Hindlimb muscle (tissue), 1 donor: ENCODE data around the gene DGKG. TPM values are rescaled to one million over a fixed set of nuclear protein-coding genes. Genes with fewer than 3 reads are reported as not detected.

Experiments
- DNase-seq: peaks from one replicate; pipeline ENCODE4 v3.0.0-alpha.2; 2013
- polyA plus RNA-seq: library from polyadenylated mRNA; unstranded; fragments of 120-200 nt; gene quantifications from one replicate; pipeline ENCODE4 v1.2.1, GENCODE V29; 2013; ENCODE audit not compliant: insufficient read length

DGKG gene
- polyA plus RNA-seq, 1 donor = 0.89 TPM

DNA sequence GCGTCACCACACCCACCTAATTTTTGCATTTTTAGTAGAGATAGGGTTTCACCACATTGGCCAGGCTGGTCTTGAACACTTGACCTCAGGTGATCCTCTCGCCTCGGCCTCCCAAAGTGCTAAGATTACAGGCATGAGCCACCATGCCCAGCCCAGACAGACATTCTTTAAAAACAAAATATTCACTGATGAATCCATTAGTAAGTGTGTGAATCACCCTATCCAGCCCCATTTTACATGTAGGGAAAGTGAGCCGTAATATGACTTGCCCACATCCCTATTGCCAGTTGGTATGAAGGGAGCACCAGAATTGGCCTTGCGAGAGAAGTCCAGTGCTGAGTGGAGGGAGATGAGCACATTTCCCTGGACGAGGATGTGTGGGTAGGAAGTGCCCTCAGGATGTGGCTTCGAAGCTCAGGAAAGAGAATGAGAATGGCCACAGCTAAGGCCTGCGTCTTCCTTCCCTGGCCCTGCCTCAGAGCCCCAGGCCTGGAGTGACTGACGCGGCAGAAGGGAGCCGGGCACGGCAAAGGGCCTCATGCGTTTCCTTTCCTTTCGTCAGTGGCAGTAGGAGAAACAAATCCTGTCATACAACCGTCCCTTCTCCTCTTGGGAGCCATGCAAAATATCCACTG is 224.9 kb downstream of the DGKG start:
- DNase-seq = no peak

DNA sequence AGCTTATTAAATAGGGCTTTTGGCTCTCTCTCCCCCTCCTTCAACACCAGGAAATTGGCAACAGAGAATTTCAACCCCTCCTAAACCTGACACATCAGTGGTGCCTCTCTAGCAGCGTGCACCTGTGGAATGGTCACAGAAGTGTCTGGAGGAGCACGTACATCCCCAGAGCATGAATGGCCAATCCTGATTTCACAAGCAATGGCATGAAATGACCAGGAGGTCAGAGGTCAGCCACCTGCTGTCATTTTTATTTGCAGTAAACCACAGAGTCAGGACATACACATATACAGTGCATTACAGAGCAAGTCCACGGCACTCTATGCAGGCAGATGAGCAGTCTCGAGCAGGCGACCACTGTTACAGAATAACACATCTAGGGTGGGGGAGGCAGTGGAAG is 228.1 kb downstream of the DGKG start:
- DNase-seq = no peak

DNA sequence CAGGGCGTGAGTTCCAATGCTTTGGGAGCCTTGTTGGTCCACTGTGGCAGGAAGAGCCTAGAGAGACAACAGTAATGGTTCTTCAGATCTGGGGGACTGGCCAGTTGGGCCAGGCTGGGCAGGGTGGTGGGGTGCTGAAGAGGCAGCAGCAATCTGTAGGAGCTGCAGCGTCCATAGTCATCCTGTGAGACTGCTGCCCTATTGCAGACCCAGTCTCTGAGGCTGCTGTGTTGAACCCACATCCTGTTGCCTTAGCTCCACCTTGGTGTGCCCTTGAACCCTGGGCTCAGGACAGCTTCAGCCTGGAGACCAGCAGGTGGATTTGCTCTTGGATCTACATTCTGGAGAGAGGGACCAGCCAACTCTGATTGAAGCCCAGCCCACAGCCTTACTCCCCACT is 229.5 kb downstream of the DGKG start:
- no peak for DNase-seq

DNA sequence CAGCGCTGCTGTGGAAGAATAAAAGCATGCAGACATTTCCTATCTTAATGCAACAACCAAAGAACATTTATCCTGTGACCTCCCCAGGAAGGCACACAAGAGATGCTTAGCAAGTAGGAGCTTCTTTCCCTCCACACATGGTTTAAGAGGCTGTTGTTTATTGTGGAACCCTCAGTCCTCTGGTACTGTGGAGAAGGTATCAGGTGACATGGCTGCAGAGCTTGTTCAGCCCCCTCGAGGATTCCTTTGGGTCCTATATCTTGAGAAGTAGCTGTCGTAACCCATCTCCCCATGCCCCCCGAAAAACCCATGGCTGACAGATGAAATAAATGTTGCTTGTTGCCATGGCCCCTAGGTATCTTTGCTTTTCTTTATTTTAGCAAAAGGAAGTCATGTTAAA is 232.8 kb downstream of the DGKG start:
- no peak for DNase-seq

DNA sequence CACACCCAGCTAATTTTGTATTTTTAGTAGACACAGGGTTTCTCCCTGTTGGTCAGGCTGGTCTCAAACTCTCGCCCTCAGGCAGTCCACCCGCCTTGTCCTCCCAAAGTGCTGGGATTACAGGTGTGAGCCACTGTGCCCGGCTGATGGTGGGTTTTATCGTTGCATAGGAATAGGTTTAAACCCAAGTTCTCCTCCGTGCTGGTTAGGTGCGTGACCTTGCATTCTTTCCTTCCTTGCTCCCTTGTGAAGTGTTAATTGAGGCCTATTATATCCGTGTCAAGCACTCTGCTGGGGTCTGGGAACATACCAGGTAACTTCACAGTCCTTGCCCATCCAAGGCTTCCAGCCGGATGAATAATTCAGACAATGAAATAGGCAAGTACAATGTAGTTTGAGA is 233.9 kb downstream of the DGKG start:
- no peak for DNase-seq

DNA sequence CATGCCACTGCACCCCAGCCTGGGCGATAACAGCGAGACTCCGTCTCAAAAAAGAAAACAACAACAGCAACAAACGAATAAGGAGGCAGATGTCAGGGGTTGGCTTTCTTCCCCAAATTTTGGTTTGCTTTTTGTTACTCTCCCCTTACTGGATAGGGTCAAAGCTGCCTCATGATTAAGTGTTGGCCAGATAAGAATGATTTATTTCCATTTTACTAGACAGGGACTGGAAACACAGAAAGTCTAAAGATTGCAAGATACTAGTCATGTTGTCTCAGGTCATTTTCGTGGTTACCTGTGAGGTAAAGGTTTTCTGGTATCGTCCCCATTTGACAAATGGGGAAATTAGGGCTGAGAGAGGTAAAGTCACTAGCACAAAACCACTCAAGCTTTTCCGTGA is 234.6 kb downstream of the DGKG start:
- DNase-seq = no peak

DNA sequence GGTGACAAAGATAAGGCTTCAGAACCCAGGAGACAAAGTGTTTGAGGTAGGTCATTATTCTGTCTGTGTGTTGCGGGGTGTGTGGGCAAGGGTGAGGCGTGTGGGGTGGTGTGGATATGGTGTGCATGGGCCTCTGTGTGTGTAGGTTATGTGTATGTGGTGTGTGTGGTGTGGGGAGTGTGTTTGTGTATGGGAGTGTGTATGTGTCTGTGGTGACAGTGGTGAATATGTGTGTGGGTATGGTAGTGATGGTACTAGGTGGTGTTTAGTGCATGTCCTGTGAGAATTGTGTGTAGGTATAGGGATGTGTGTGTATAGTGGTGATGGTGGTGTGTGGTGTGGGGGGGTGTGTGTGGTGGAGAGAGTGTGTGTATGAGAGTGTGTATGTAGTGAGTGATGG is 236.9 kb downstream of the DGKG start:
- DNase-seq = no peak

DNA sequence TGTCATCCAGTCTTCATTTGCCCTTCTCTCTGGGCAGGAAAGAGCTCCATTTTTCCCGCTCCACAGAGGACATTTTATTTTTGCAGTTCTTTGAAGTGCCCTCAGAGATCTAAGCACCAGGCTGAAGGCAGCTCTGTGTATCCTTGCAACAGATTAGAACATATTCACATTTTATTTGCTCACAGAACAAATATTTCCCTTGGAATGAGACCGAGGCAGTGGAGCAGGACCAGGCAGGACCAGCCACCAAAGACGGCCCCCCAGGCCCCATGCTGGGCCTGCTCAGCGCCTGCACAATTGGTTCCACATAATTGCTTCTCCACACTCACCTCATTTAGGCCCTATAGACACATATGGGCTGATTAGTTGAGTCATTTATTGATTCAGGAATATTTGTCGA is 237.4 kb downstream of the DGKG start:
- DNase-seq = no peak

DNA sequence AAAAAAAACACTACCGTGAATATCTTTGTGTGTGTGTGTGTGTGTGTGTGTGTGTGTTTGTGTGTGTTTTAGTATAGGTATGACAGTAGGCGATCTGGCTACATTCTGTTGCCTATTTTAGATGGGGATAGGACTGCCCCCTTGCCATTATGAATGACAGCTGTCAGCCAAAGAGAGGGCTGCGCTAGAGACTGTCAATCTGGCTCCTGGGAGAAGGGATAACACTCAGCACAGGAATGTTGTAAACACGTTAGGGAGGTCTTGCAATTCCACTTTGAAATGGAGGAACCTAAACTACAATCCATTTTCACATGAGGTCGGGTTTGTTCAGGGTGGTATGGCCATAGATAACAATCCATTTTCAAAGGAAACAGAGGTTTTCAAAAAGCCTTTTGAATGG is 239.0 kb downstream of the DGKG start:
- DNase-seq = no peak

DNA sequence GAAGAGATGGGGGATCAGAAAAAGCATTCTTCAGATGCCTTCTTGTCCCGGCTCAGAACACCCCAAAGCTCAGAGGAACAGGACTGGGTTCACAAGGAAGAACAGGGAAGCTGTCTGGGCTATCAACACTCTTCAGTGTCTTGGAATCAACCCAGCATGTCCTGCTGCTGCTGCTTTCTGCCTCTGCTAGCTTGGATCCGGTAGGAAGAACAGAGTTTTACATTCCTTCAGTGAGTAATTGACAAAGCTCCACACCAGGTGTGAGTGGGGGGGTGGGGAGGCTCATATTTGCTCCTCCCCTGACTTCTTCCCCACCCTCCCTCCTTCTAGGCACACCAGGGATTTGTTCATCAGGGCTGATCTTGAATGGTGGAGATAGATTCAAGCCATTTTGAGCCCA is 240.1 kb downstream of the DGKG start:
- DNase-seq = no peak

DNA sequence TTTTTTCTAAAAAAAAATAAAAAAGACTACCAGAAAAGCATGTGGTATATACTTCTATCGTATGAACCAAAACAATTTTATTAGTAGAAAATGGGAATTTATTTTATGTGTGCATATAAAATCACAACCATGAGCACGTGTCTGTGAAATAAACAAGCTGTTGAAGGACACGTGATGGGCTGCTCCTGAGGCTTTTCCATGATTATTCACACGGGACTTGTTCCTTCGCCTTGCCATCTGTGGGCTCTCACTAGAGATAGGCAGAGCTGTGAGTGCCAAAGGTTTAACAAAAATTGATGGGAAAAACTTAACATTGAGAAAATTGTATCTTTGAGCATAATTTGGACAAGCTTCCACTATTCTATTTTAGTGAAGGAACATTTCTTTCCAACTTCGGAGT is 240.8 kb downstream of the DGKG start:
- no peak for DNase-seq

DNA sequence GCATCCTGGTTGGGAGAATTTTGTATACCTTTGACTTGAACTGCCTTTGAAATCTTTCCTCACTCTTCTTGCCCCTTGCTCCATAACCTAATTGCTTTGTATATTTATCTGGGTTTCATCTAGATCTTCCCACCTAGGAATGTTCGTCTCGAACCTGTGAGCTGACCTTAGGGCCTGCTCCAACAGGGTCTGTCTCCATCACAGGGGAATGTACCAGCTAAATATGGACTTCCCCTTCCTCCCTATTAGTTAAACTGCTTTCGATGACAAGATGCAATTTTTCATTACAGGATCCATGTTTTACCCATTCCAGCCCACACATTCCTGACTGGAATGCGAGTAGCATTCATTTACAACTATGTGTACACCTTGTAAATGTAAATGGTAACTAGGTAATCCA is 242.5 kb downstream of the DGKG start:
- DNase-seq = no peak

DNA sequence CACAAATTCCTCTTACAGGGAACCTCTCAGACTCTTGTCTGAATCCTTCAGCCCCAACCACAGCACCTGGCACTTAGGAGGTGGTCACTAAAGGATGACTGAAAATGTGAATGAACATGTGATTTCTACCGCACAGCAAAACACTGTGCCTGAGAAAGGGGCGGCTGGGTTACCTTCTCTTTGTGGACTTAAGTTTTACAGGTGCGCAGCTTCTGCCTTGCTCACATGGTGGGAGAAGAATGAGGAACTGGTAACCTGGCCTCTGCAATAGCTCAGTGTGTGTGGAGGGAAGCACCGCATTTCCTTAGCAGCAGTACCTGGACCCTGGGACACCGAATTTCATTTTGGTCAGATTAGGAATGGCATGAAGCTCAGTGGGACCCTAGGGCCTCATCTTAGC is 243.3 kb downstream of the DGKG start:
- DNase-seq = no peak

DNA sequence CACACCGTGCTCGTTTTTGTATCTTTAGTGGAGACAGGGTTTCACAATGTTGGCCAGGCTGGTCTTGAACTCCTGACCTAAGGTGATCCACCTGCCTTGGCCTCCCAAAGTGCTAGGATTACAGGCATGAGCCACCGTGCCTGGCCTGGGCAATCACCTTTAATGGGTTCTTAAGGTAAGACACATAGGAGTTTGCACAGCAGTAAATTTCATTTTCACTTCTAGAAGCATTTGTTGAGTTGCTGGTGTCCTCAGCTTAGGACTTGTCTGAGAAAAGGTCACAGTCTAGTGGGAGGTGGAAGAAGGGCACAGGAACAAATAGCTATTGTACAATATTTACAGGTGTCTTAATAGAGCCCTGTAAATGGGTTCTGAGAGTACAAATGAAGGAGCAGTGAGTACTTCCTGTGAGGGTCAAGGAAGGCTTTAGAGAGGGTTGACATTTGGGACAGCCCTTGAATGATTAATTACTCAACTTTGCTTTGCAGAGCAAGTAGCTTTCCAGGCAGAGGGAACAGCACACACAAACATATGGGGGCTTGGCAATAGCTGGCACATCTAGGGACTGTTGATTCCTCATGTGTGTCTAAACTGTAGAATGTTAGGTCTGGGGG is 244.4 kb downstream of the DGKG start:
- no peak for DNase-seq

DNA sequence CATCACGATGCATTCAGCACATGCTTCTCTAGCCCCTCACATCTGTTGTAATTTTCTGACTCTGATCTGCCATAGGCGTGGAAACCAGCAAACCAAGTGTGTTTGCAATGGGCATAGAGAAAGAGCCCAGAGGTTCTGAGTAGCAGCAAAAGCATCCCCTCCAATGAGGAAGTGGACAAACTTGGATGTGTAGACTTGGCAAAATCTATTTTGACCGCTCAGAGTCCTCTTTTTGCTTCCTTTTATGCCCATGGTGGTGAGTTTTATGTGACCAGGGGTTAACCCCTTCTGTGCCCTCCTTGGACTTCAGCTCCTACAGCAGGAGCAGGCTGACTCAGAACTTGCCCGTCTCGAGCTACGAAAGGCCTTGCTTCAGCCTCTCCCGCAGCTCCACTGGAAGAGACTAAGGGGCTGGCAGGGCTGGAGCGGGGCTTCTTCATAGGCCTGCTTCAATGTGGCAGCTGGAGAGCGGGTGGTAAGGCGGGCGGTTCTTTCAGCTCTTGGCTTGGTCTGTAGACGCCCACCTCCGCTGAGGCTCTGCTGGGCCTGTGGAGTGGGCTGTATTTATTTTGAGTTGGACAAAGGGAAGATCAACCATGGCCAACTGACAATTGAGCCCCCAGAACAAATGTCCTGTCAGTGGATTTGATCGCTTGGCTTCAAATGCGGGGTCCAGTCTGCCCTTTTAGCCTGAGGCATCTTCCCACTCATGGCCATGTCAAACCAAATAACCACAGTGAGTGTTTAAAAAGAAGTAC is 246.6 kb downstream of the DGKG start:
- DNase-seq = no peak

DNA sequence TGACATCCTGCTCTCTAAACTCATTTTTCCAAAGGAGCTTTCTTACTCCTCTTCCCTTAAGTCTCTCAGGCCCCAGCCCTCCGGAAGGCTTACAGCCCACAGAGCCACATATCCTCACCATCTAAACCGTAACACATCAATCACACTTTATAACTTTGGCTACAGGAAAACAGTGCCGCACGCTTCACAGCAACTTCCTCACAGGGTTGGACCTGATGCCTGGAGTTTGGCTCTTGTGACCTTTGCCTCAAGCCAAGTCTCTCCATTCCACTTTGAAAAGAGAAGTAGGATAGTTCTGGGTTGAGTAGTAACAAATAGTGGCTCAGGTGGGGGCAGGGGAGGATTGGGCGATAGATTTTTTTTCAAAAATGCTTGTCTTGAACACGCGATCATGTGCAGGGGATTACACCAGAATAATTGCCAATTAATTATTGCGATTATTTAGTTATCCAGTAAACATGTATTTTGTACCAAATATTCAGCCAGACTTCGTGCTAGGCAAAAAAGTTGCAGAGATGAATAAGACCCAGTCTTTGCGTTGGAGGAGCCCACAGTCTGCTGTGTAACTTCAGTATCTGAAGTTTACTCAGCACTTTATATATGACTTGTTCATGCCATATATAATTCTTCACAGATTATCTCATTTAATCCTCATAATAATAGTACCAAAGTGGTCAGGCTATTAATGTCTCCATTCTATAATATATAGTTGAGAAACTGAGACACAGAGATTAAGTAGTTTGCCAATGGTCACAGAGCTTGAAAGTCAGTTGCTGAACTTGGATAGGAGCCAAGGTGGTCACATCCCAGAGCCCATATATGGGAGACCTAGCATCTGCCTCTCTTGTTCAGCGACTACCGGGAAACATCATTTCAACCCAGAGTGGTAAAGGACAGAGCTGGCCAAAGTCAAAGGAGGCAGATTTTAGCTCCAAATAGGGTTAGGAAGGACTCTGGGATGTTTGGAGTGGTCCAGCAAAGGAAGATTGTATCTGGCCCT is 250.8 kb downstream of the DGKG start:
- no peak for DNase-seq

DNA sequence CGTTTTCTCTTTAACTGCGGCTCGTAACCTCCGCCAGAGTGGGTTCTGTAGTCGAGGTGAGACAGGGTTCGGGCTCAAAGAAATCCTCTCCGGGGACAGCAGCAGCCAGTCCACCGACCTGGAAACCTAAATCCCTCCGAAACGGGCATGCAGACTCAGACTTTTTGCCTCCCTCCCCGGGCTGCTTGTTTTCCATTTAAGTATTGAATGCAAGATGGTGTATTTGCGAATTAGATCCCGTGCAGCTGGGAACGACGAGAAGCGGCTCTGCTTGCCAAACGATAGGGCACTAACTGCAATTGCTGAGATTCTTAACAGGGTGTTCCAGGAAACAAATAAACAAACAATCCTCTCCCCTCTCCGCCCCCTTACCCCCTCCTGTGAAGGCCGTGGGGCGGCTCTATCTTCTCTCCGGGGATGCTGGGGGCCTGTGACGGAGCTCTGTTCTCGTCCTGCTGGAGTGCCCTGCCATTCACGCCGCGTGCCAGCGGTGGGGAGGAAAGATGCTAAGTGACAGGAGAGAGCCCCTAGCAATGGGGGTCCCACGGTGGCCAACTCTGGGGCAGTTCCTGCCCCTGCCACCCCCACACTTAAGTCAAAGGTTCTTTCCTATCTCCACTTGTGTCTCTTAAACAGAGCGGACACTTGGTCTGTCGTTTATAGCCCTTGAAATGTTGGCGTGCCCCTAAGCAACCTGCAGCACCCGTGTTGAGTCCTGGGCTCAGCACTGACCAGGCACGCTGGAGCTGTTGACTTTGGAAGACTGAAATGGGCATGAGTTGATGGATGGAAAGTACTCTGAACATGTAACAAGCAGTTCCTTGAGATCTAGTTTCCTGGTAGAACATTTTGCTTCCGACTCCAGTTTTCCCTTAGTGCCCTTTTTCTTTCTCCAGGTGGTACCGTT is 251.9 kb downstream of the DGKG start:
- DNase-seq = no peak

DNA sequence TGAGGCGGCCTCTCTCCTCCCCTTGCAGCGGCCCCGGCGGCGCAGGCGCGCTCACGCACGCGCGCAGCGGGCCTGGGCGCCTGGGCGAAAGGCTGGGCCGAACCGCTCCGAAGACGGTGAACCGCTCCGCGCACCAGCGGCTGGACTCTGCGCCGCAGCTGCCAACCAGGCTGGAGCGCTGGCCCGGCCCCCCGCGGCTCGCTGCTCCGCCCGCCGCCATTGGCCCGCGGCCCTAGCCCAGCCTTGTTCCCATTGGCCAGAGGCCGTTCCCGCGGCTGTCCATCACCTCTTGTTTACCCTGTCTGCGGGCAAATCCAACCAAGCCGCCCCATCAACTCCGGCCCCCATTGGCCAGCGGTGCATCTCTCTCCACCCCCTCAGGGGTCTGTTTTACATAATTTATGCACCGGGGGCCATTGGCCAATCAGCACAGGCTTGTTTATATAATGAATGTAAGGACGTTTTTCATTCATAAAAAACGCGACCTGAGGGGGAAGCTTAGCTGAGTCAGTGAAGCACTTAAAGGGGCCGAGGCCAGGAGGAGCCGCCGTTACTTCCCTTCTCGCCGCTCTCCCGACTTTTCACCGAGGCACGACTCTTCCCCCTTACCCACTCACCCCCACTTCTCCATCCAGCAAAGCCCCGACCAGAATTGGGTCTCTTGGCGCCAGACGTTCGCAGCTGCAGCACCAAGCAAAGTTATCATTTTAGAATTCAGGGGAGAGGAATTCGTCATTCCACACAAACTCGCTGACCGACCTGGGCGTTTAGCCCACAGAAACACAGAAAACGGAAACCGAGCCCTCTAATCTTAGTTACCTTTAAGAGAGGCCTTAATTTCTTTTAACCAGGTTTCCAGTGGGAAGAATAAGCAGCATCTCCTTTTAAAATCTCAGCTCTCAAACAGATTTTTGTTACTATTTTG is 252.8 kb downstream of the DGKG start, which contains the start of gene ETV5:
TSS of gene ETV5 (minus strand) at position 149 of the 925 bp plus-strand sequence. CDS start 3,221 bp downstream, outside the sequence.
- peak; percentile 98 for DNase-seq

DNA sequence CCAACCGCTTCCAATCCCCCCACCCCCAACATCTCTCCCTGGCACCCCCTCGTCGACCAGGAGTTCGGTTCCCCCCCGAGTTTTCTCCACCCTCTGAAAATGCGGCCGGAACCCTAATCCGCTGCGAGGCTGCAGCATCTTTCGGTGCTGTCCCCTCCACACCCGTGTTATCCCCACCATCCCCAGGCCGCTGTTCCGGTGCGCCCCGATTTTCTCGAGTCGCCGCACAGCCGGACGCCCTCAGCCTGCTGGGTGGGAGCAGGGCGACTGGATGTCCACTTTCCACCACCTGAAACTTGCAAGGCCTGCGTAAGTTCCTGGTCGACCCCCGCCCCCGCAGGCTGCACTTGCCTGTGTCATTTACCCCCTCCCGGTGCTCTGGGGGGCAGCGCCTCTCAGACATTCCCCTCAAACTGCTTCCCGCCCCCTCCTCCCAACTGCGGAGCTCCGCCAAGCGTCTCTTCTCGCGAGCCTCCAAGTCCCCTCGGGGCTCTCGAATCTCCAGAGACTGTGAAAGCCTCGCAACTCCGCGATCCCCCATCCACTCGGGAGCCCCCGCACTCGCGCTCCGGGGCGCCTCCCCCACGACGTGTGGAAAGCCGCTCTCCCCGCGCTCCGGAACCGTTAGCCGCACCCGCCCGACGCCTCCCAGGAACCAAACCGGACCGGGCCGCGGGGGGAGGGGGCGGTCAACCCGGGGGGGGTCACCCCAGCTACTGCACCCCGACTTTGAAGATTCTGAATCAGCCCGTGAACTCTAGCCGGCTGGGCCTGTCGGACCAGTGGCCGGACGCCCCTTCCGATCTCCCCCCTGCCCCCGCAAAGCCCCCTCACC is 253.7 kb downstream of the DGKG start:
- peak; percentile 52 for DNase-seq
